CD4-positive, CD25-positive, alpha-beta regulatory T cell (primary cell): ENCODE data around the gene INSIG2. TPM values are rescaled to one million over a fixed set of nuclear protein-coding genes. Genes with fewer than 3 reads are reported as not detected.
A peak's percentile ranks its signal among the peaks of the same experiment; 100 is the strongest.

Experiments used
- ATAC-seq, 2 donors: fragments of 150-1000 bp; cut with Tn5 transposase; one replicate each; pipeline ENCODE4 v1.10.0; 2021; ENCODE audit warnings: low read depth in 2 of 2, moderate number of reproducible peaks in 2 of 2, moderate library complexity in 1 of 2
- DNase-seq, 3 donors: peaks; one replicate each; pipeline versions ENCODE4 v3.0.0 to v3.0.0-alpha.2; 2012 to 2022; ENCODE audit warnings: mixed read lengths in 1 of 3
- H3K27ac ChIP-seq: one replicate; pipeline ENCODE4 v1.7.0; 2013; ENCODE audit warnings: mild to moderate bottlenecking, low read length; ENCODE audit not compliant: insufficient read depth, poor library complexity, severe bottlenecking
- H3K27me3 ChIP-seq: one replicate; pipeline ENCODE4 v1.7.0; 2013; ENCODE audit warnings: low read length; ENCODE audit not compliant: control insufficient read depth, insufficient read depth
- H3K36me3 ChIP-seq: one replicate; pipeline ENCODE4 v1.7.0; 2013; ENCODE audit warnings: mild to moderate bottlenecking, low read length, moderate library complexity; ENCODE audit not compliant: control insufficient read depth, insufficient read depth
- H3K4me1 ChIP-seq: 2 replicates; pipeline ENCODE4 v1.7.0; 2013; ENCODE audit warnings: mild to moderate bottlenecking, low read length; ENCODE audit not compliant: insufficient read depth, control insufficient read depth, poor library complexity, severe bottlenecking
- H3K4me3 ChIP-seq: one replicate; pipeline ENCODE4 v1.7.0; 2013; ENCODE audit warnings: low read depth, mild to moderate bottlenecking, low read length, moderate library complexity
- H3K9me3 ChIP-seq, 2 experiments: 1 replicate in 1 of 2; 2 replicates in 1 of 2; pipeline ENCODE4 v1.7.0; 2013; ENCODE audit warnings: low read length in 2 of 2, mild to moderate bottlenecking in 1 of 2, moderate library complexity in 1 of 2; ENCODE audit not compliant: control insufficient read depth in 2 of 2
- H3K27ac Mint-ChIP-seq, 3 donors: one replicate each; pipeline ENCODE4 v1.8.0; 2020 to 2022; ENCODE audit warnings: mild to moderate bottlenecking in 3 of 3, mixed read lengths in 3 of 3, moderate library complexity in 2 of 3
- H3K27me3 Mint-ChIP-seq: one replicate; pipeline ENCODE4 v1.8.0; 2022; ENCODE audit warnings: mild to moderate bottlenecking, mixed read lengths
- H3K36me3 Mint-ChIP-seq: one replicate; pipeline ENCODE4 v1.8.0; 2020; ENCODE audit warnings: mixed read lengths
- H3K4me1 Mint-ChIP-seq, 4 donors: one replicate each; pipeline ENCODE4 v1.8.0; 2020 to 2022; ENCODE audit warnings: mixed read lengths in 4 of 4, mild to moderate bottlenecking in 1 of 4
- H3K4me3 Mint-ChIP-seq, 4 donors: one replicate each; pipeline ENCODE4 v1.8.0; 2020 to 2022; ENCODE audit warnings: mild to moderate bottlenecking in 4 of 4, mixed read lengths in 4 of 4, moderate library complexity in 3 of 4
- H3K9me3 Mint-ChIP-seq, 7 donors: one replicate each; pipeline ENCODE4 v1.8.0; 2020 to 2022; ENCODE audit warnings: mixed read lengths in 7 of 7, mild to moderate bottlenecking in 3 of 7, moderate library complexity in 2 of 7
- polyA plus RNA-seq, 4 donors: library from polyadenylated mRNA; unstranded; fragments of 300-500 nt; fragmentation: Illumina TruSeq; gene quantifications; one replicate each; pipeline ENCODE4 v1.2.3, GENCODE V29; 2021
- total RNA-seq: library from RNA; stranded (reverse); gene quantifications from one replicate; pipeline ENCODE4 v1.2.3, GENCODE V29; 2022

INSIG2 gene
- total and polyA plus RNA-seq, 5 donors from 2014 or later = 11.3 to 29.2 (median 28.7) TPM

- H3K4me1 ChIP-seq = no peaks in the 10 kb centered on the region
- no peaks in the 10 kb centered on the region for H3K27me3 ChIP-seq
- Mint-ChIP-seq H3K27ac (no peak overlapping the region), H3K4me1 (peaks cover 0 to 2% (median 0%) of the 10 kb centered on the region in 4 donors), H3K36me3 (no peaks in the 10 kb centered on the region), H3K27me3 (peaks cover 10% of the 10 kb centered on the region), H3K9me3 (peaks cover 0 to 5% (median 0%) of the 10 kb centered on the region in 7 donors), H3K4me3 (no peak overlapping the region)
- no peak overlapping the region for H3K27ac ChIP-seq
- no peaks in the 10 kb centered on the region for H3K36me3 ChIP-seq
- ATAC-seq = no peak
- DNase-seq = no peak
- no peak overlapping the region for H3K4me3 ChIP-seq
- H3K9me3 ChIP-seq = no peaks in the 10 kb centered on the region
These were observed 58.3 kb downstream of the INSIG2 start for GRCh38 chr2:118146315-118147283.

GRCh38 chr2:118148133-118148532 is 59.9 kb downstream of the INSIG2 start:
- Mint-ChIP-seq H3K4me1 (peaks cover 0 to 2% (median 0%) of the 10 kb centered on the region in 4 donors), H3K4me3 (peak overlapping the region in 1 of 4 donors; percentile 73), H3K27me3 (peaks cover 10% of the 10 kb centered on the region), H3K9me3 (peaks cover 0 to 2% (median 0%) of the 10 kb centered on the region in 7 donors), H3K36me3 (no peaks in the 10 kb centered on the region), H3K27ac (no peak overlapping the region)
- H3K9me3 ChIP-seq = no peaks in the 10 kb centered on the region
- ATAC-seq = no peak
- H3K27me3 ChIP-seq = peaks cover 3% of the 10 kb centered on the region
- H3K4me1 ChIP-seq = no peaks in the 10 kb centered on the region
- H3K36me3 ChIP-seq = no peaks in the 10 kb centered on the region
- no peak overlapping the region for H3K27ac ChIP-seq
- no peak for DNase-seq
- H3K4me3 ChIP-seq = no peak overlapping the region

- Mint-ChIP-seq H3K4me1 (peaks cover 0 to 2% (median 0%) of the 10 kb centered on the region in 4 donors), H3K4me3 (no peak overlapping the region), H3K9me3 (no peaks in the 10 kb centered on the region), H3K36me3 (no peaks in the 10 kb centered on the region), H3K27ac (no peak overlapping the region), H3K27me3 (peaks cover 10% of the 10 kb centered on the region)
- DNase-seq (no peak), ATAC-seq (no peak)
- Histone ChIP-seq H3K36me3 (no peaks in the 10 kb centered on the region), H3K4me1 (no peaks in the 10 kb centered on the region), H3K27ac (no peak overlapping the region), H3K4me3 (no peak overlapping the region), H3K9me3 (no peaks in the 10 kb centered on the region), H3K27me3 (peaks cover 3% of the 10 kb centered on the region)
These were observed 60.5 kb downstream of the INSIG2 start for GRCh38 chr2:118148809-118149208.

- no peak for DNase-seq
- Mint-ChIP-seq H3K36me3 (no peaks in the 10 kb centered on the region), H3K4me3 (no peak overlapping the region), H3K27me3 (peaks cover 15% of the 10 kb centered on the region), H3K4me1 (no peaks in the 10 kb centered on the region), H3K27ac (no peak overlapping the region), H3K9me3 (peaks cover 0 to 5% (median 0%) of the 10 kb centered on the region in 7 donors)
- no peak overlapping the region for H3K27ac ChIP-seq
- H3K36me3 ChIP-seq = no peaks in the 10 kb centered on the region
- no peaks in the 10 kb centered on the region for H3K4me1 ChIP-seq
- no peak overlapping the region for H3K4me3 ChIP-seq
- ATAC-seq = no peak
- no peaks in the 10 kb centered on the region for H3K9me3 ChIP-seq
- H3K27me3 ChIP-seq = peaks cover 7% of the 10 kb centered on the region
These were observed 62.0 kb downstream of the INSIG2 start for GRCh38 chr2:118150294-118150693.

- peaks cover 0 to 7% (median 2%) of the 10 kb centered on the region in 7 donors for H3K9me3 Mint-ChIP-seq
- no peaks in the 10 kb centered on the region for H3K4me1 Mint-ChIP-seq
- peaks cover 0 to 5% of the 10 kb centered on the region in 2 experiments for H3K9me3 ChIP-seq
- H3K4me3 ChIP-seq = no peak overlapping the region
- no peaks in the 10 kb centered on the region for H3K4me1 ChIP-seq
- H3K36me3 ChIP-seq = no peaks in the 10 kb centered on the region
- H3K4me3 Mint-ChIP-seq = no peak overlapping the region
- DNase-seq (no peak), ATAC-seq (no peak)
- H3K27me3 Mint-ChIP-seq = peaks cover 15% of the 10 kb centered on the region
- H3K27ac Mint-ChIP-seq = no peak overlapping the region
- H3K36me3 Mint-ChIP-seq = no peaks in the 10 kb centered on the region
- H3K27ac ChIP-seq = no peak overlapping the region
- H3K27me3 ChIP-seq = peaks cover 7% of the 10 kb centered on the region
These were observed 63.6 kb downstream of the INSIG2 start for GRCh38 chr2:118151831-118152230.

GRCh38 chr2:118153433-118153832 is 65.2 kb downstream of the INSIG2 start:
- Histone ChIP-seq H3K27me3 (peaks cover 12% of the 10 kb centered on the region), H3K36me3 (no peaks in the 10 kb centered on the region), H3K4me1 (no peaks in the 10 kb centered on the region), H3K9me3 (peaks cover 0 to 10% of the 10 kb centered on the region in 2 experiments), H3K4me3 (no peak overlapping the region), H3K27ac (no peak overlapping the region)
- H3K27me3 Mint-ChIP-seq = peaks cover 17% of the 10 kb centered on the region
- ATAC-seq (no peak), DNase-seq (no peak)
- H3K27ac Mint-ChIP-seq = no peak overlapping the region
- no peaks in the 10 kb centered on the region for H3K36me3 Mint-ChIP-seq
- no peaks in the 10 kb centered on the region for H3K4me1 Mint-ChIP-seq
- H3K4me3 Mint-ChIP-seq = no peak overlapping the region
- H3K9me3 Mint-ChIP-seq = peaks cover 0 to 12% (median 5%) of the 10 kb centered on the region in 7 donors

GRCh38 chr2:118154176-118154575 is 65.9 kb downstream of the INSIG2 start:
- H3K27ac Mint-ChIP-seq = no peak overlapping the region
- no peak overlapping the region for H3K4me3 Mint-ChIP-seq
- Histone ChIP-seq H3K4me3 (no peak overlapping the region), H3K27ac (no peak overlapping the region), H3K4me1 (no peaks in the 10 kb centered on the region), H3K9me3 (peaks cover 0 to 10% of the 10 kb centered on the region in 2 experiments), H3K36me3 (no peaks in the 10 kb centered on the region), H3K27me3 (peaks cover 15% of the 10 kb centered on the region)
- ATAC-seq (no peak), DNase-seq (no peak)
- no peaks in the 10 kb centered on the region for H3K36me3 Mint-ChIP-seq
- H3K27me3 Mint-ChIP-seq = peaks cover 13% of the 10 kb centered on the region
- peaks cover 0 to 15% (median 5%) of the 10 kb centered on the region in 7 donors for H3K9me3 Mint-ChIP-seq
- H3K4me1 Mint-ChIP-seq = no peaks in the 10 kb centered on the region
